NCI-H2171 treated with DMSO at 0.1 percent for 48 hours (cell line): ENCODE data around the gene LCOR.
A peak's percentile ranks its signal among the peaks of the same experiment; 100 is the strongest.

Experiments used
- DNase-seq: peaks from one replicate; lab custom pipeline; 2025; lab: John Stamatoyannopoulos, UW

Gene LCOR

DNA sequence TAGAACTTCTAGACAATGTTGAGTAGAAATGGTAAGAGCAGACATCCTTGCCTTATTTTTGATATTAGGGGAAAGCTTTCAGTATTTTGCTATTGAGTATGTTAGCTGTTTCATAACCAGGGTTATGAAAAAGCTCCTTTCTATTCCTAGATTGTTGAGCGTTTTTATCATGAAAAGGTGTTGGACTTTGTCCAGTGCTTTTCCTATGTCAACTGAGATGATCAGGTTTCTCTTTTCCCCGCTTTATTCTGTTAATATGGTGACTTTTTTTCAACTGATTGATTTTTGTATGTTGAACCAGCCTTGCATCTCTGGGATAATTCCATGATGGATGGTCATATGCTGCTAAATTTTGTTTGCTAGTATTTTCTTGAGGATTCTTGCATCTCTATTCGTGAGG, 58.5 kb downstream of the LCOR start:
- DNase-seq, result no peak

DNA sequence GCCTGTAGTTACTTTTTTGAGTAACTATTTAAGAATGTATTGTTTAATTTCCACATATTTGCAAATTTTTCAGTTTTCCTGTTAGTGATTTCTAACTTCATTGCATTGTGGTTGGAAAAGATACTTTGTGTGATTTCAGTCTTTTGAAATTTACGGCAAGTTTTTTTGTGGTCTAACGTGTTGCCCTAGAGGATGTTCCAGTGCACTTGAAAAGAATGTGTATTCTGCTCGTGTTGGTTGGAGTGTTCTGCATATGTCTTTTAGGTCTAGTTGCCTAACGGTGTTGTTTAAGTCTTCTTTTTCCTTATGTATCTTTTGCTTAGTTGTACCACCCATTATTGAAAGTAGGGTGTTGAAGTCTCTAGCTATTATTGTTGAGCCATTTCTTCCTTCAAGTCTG, 59.7 kb downstream of the LCOR start:
- no peak for DNase-seq

DNA sequence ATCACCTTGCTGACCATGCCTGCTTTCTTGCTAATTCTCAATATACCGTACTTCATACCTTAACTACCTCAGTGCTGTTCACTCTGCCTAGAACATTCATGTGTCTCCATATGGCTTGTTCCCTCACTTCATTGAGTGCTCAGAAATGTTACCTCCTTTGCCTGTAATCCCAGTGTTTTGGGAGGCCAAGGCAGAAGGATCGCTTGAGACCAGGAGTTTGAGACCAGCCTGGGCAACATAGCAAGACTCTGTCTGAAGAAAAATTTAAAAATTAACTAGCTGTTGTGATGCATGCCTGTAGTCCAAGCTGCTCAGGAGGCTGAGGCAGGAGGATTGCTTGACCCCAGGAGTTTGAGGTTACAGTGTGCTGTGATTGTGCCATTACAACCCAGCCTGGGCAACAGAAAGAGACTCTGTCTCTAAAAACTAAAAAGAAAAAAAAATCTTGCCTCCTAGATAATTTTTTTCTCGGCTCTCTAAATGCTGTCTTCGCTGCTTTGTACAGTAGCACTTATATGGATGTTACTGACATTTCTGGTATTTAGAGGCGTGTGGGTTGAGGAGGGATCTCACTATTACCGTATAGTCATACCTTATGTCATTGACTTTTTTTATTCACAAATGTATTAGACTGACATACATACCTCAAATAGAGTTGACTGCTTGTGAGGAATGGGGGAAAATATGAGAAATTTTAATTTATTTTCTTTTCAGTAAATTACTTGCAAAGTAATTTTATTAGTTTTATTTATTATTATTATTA, 63.7 kb downstream of the LCOR start:
- DNase-seq, result no peak

- no peak for DNase-seq
Observed at GRCh38 chr10:96896884-96897589, 64.9 kb downstream of the LCOR start.

- DNase-seq, result no peak
Observed at GRCh38 chr10:96902117-96902516, 70.0 kb downstream of the LCOR start.

GRCh38 chr10:96902731-96903358, 70.7 kb downstream of the LCOR start:
- no peak for DNase-seq

- no peak for DNase-seq
Observed at GRCh38 chr10:96904648-96905047, 72.5 kb downstream of the LCOR start.

GRCh38 chr10:96906864-96907263, 74.8 kb downstream of the LCOR start:
- DNase-seq, result no peak

DNA sequence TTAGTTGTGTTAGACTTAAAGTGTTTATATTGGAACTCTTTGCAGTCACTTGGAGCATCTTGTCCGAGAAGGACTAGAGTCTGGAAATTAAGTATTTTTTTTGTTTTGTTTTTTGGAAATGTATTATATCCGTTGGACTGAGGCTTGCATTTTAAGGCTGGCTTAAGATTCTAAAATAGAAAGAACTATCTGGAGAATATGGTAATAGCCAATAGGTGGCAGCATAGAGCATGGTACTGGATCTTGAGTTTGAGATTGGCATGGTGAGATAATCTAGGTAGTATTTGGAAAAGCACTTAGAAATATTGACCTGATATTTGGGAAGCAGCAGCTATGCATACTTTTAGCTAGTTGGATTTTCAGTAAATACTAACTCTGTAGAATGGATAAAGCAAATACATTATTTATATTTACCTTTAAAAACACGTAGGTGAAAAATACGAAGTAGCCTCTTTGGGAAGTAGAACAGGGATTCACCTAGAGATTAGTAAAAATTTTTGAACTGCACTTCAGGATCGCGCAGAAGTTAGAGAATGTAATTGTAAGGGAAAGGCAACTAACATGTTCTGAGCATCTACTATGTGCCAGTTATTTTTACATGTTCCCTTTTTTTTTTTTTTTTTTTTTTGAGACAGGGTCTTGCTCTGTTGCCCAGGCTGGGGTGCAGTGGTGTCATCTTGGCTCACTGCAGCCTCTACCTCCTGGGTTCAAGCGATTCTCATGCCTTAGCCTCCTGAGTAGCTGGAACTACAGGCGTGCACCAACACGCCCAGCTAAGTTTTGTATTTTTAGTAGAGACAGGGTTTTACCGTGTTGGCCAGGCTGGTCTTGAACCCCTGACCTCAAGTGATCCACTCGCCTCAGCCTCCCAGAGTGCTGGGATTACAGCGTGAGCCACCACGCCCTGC, 78.6 kb downstream of the LCOR start:
- DNase-seq, result peak; percentile 3

DNA sequence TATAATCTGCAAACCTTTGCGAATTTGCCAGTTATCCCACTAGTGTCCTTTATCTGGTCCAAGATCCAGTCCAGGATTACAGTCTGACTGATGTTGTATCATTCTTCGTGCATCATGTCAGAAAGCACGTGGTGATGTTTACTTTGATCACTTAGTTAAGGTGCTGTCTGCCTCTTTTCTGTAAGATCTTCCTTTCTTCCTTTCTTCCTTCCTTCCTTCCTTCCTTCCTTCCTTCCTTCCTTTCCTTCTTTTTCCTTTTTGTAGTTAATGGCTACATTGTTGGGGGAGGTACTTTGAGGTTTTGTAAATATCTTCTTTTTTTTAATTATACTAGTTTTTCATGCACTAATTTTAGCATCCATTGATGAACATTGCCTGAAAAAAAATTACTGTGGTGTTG, 80.3 kb downstream of the LCOR start:
- no peak for DNase-seq

DNA sequence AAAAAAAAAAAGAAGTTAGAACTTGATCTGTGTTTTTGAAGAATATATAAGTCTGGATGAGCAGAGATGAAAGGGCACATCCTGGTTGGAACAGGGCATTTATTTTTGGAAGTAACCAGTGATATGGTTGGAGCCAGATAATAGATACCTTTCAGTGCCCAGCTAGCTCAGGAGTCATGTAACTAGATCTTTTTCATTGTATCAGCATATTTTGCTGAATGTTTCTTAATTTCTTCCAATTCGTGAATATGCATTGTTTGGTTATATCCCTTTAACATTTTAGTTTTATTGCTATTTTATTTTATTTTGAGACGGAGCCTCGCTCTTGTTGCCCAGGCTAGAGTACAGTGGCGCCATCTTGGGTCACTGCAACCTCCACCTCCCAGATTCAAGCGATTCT, 81.8 kb downstream of the LCOR start:
- DNase-seq, result no peak

GRCh38 chr10:96917628-96918027, 85.5 kb downstream of the LCOR start:
- DNase-seq, result no peak

DNA sequence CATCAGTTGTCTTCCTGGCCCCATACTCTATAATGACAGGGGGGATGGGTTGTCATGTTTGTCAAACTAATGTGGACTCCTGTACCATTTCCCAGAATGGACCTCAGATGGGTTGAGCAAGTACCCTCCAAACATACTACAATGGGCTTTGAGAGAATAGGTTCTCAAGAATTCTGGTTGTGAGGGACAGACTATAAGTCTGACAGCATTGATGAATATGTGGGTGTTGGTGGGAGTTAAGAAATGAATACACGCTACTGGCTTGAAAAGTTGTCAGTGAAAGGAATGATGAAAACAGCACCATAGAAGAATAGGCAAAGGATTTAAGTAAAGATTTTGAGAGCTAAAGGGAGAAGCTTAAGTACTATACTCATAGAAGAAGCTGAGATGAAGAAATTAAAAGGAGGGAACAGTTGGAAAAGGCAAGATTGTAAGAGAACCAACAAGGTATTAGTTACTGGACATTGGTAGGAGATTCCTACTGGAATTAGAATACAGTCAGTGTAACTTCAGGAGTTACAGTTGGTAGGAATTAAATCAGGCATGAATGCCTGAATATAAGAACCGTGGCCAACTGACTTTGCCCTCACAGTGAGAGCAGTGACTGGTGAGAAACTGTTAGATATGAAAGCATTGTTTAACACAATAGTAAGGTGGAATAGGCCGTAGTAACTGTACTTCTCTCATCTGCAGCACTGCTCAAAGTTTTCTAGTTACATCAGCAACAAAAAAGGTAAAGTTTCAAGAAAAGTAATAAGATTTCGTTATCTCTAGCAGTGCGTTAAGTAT, 86.3 kb downstream of the LCOR start:
- DNase-seq, result no peak

- DNase-seq, result no peak
Observed at GRCh38 chr10:96919785-96920430, 87.8 kb downstream of the LCOR start.

GRCh38 chr10:96921655-96922054, 89.6 kb downstream of the LCOR start:
- no peak for DNase-seq

DNA sequence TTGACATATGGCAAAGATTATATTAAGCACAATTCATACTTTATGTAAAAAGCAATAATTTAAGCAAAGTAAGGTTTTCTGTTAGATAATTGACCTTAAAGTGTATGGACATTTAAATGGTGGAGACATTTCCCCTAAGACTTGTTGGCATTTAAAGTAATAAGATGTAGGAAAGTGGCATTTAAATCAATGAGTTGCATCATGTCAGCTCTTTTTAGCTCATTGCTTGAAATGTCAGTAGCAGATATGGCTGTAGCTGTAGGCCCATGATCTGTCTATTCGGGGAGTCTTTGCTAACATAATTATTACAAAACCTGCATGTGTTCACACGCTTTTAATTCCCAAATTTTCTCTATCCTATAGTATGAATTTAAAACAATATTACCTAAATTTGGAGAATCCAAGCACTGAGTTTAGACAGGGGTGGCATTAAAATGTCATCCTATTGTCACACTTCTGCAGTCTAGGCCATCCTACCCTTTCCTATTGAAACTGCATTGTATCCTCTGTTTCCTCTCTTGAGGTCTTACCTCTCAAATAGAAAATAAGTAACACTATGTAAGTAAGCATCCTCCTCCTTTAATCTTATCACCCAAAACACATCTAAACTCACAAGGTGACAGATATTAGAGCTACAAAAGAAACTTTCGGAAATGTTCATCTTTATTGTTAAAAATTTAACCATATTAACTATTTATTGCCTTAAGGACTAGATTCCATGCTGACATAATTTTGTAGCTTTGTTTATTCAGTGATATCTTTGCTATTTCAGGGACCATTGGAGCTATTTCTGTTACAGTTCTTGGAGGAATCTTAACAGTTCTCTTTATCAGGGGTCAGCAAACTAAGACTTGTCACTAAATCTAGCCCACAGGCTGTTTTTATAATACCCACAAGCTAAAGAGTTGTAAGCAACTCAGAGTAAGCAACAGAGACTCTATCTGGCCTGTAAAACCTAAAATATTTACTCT, 91.2 kb downstream of the LCOR start:
- DNase-seq, result no peak

DNA sequence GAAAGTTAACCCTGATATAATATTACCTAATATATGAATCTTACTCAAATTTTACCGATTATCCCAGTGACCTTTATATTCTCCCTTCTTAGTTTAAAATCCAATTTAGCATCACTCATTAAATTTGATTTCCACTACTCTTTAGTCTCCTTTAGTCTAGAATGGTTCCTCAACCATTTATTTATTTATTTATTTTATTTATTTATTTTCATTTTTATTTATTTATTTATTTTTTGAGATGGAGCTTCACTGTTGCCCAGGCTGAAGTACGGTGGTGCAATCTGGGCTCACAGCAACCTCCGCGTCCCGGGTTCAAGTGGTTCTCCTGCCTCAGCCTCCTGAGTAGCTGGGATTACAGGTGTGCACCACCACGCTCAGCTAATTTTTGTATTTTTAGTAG, 92.8 kb downstream of the LCOR start:
- DNase-seq, result no peak

- no peak for DNase-seq
Observed at GRCh38 chr10:96930469-96930868, 98.4 kb downstream of the LCOR start.

- DNase-seq, result no peak
Observed at GRCh38 chr10:96935148-96935547, 103.0 kb downstream of the LCOR start.

- no peak for DNase-seq
Observed at GRCh38 chr10:96935810-96936209, 103.7 kb downstream of the LCOR start.
